HG02588 (cell line): Measurements from ENCODE around the gene DDR2.
"Not testable (repeated sequence)": the region's sequence is repeated elsewhere in the genome, so short reads cannot be mapped to it uniquely, and the experiment has no call there.

ENCODE experiments used
- ATAC-seq: cut with Tn5 transposase; IDR thresholded peaks from one replicate; pipeline ENCODE4 v1.9.1; 2021; ENCODE audit warnings: mild to moderate bottlenecking, moderate library complexity; ENCODE audit not compliant: unreplicated experiment

Gene DDR2

DNA sequence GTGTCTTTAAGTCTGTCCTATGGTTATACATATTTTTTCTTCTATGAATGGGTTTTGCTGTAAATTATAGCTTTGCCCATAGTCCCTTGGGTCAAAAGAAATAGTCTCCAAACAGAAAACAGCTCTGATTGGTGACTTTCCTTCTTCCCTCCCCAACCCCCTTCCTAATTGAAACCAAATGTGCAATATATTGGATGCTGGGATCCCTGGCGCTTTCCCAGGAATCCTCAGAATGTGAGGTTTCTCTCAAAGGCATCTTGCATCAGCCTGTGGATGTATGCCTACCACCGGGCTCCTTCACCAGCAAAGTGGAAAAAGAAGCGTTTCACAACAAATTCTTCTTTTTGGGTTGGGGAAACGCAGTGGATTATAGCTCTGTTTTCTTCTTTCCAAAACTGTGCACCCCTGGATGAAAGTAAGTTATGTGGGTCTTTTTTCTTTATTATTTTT lies at the start of gene DDR2:
TSS of gene DDR2 (plus strand) at position 248 of the 450 bp plus-strand sequence. CDS start 86,600 bp downstream, outside the sequence.
- ATAC-seq = no peak

DNA sequence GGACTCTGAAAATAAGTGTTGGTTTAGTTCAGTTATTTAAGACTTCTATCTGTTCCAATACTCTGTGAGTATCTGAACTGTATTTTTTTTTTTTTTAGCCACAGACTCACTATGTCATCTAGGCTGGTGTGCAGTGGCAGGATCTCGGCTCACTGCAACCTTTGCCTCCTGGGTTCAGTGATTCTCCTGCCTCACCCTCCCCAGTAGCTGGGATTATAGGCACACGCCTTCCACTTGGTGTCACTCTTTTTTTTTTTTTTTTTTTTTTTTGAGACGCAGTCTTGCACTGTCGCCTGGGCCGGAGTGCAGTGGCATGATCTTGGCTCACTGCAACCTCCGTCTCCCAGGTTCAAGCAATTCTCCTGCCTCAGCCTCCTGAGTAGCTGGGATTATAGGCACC lies 49.4 kb upstream of the DDR2 start:
- not testable (repeated sequence) for ATAC-seq

DNA sequence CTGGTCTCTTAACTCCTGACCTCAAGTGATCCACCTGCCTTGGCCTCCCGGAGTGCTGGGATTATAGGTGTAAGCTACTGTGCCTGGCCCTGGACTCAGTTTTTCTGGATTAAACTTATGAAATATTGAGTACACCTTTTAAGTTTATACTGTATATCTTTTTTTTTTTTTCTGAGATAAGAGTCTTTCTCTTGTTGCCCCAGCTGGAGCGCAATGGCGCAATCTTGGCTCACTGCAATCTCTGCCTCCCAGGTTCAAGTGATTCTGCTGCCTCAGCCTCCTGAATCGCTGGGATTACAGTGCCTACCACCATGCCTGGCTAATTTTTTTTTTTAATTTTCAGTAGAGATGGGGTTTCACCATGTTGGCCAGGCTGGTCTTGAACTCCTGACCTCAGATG lies 47.2 kb upstream of the DDR2 start:
- not testable (repeated sequence) for ATAC-seq

DNA sequence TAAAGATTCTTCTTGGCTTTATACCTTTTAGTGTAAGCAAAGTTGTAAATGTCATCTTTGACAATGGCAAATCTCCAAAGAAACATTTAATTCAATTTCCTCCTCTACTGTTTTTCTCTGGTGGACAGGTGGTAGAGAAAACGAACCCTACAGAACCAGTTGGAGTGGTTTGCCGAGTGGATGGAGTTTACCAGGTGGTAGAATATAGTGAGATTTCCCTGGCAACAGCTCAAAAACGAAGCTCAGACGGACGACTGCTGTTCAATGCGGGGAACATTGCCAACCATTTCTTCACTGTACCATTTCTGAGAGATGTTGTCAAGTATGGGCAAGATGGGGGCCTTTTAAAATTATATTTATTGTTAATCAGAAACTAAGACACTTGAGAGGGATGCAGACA lies 44.9 kb upstream of the DDR2 start:
- no peak for ATAC-seq

DNA sequence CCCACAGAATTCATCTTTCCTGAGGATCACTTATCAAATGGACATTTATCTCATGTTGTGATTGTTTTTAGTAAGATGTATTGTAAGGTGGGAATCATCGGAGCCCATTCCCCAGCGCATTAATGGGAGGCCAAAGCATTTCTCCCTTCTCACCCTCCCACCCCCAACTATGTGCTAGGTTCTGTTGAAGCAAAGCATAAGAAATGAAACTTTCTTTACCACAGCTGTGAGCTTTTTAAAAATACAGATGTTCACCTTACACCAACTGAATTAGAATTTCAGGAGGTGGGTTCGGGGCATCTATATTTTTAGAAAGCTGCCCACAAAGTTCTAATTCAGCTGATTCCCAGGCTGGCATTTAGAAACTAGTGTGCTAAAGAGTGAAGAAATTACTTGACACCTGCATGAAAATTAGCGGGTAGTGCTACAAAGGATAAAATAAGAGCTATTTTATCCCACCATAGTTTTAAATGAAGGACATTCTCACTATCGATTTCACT lies 44.5 kb upstream of the DDR2 start:
- ATAC-seq = no peak

- ATAC-seq = no peak
These were observed 42.2 kb upstream of the DDR2 start for GRCh38 chr1:162590101-162590500.

- ATAC-seq = no peak
These were observed 41.6 kb upstream of the DDR2 start for GRCh38 chr1:162590686-162591085.

DNA sequence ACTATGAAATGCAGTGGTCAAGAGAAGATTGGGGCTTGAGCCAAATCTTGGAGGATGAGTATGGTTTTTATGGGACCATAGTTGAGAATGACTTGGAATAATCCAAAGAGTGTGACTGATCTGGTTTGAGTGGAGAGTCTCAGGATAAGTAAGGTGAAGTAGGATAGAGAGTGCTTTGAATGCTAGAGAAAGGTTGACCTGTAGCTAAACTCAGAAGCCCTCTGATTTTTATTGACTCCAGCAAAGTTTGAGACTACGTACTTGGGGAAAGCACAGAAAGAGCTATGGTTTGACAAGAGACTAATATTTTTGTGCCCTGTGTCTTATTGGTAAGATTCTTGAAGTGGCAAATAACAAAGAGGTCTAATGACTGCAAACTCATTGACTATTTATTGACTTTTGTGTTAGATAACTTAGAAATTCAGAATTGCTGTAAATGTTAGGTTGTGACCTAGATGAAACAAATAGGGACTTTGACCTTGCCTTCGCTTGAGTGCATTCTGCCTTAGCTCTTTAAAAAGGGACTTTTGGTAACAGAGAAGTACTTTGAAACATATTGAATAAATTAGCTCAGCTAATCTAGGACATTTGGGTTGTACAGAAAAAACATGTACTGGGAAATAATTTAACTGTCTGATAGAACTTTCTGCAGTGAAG lies 35.6 kb upstream of the DDR2 start:
- no peak for ATAC-seq

GRCh38 chr1:162599451-162599850 lies 32.8 kb upstream of the DDR2 start:
- no peak for ATAC-seq

GRCh38 chr1:162603117-162603516 lies 29.1 kb upstream of the DDR2 start:
- not testable (repeated sequence) for ATAC-seq

DNA sequence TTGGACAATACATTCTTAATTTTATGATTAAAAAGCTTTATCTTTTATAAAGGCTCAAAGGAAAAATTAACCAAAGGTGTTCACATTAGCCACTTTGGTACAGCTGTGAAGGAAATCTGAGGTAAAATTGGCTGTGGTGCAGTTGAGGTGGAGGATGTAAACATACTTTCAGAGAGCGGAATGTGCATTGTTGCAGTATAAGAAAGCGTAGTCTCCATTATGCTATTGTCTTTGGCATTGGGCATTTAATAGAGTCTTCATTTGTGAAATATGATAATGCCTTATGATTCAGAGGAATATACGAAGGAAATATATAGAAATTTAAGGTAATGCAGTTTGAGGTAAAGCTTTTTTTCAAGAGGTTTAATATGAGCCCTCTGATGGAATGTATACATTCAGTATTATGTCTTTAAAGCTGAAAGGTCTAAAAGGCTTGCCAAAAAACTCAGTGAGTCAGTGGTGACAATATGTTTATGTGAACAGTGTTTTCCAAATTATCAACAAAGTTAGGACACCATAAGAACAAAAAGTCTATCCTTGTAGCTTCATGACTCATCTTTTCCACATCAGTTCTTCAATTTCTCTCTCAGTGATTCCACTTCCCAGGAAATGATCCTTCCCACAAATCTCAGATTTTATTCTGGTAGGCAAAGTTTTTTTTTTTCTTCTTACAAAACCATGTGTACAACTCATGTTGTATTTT lies 26.9 kb upstream of the DDR2 start:
- ATAC-seq = no peak

- no peak for ATAC-seq
These were observed 23.0 kb upstream of the DDR2 start for GRCh38 chr1:162609306-162609705.

DNA sequence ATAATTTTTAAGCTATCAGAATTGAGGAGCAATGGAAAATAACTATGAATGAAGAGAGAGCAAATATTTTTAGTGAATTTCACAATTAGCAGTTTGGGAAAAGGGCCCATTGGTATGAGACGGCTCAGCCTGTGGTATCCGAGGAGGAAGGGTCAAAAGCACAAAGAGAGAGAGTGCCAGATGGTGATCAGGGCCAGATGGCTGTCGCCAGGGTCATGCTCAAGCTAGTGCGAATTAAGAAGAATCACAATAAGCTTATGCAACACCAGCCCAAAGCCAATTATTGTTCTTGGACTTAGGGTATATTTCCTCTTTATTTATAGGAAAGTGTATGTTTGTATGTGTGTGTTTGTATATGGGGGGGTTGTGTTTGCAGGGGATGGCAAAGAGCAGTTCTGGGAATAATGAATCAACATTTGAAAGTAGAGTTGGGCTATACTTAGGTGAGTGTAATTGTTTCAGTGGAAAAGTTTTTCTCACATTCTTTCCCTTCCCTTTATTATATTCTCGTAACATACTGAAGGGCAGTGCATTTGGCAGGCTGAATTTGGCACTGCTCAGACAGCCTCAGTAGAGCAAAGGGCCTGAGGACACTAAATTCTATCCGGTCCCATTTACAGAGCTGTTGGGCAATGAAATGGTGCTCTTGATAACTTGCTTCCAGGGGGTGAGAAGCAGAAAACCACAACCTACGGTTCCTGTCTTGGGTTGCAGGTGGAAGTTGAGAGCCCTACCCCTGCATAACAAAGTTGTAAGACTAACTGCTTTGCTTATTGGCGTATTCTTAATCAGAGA lies 19.5 kb upstream of the DDR2 start:
- ATAC-seq = no peak

- no peak for ATAC-seq
These were observed 15.4 kb upstream of the DDR2 start for GRCh38 chr1:162616848-162617247.

GRCh38 chr1:162617513-162617912 lies 14.8 kb upstream of the DDR2 start:
- no peak for ATAC-seq

- no peak for ATAC-seq
These were observed 13.2 kb upstream of the DDR2 start for GRCh38 chr1:162619076-162619475.

GRCh38 chr1:162621256-162621655 lies 11.0 kb upstream of the DDR2 start:
- no peak for ATAC-seq

GRCh38 chr1:162625679-162626078 lies 6.6 kb upstream of the DDR2 start:
- ATAC-seq = no peak

DNA sequence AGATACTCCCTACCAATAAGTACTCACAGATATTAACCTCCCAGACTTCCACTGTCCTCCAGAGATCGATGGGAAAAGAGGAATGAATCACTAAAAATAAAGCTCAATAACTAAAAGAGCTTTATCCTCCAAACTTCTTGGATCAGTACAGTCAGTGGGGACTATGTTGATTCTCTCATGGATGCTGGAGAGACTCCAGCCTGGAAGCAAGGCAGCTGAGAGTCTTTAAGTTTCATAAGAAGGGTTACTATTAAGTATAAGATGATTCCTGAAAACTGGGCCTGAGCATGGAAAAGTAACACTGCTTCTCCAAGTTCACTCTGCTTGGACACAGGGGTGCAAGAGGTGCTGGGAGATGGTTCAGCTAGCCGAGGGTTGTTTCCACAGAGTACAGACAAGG lies 6.2 kb upstream of the DDR2 start:
- ATAC-seq = no peak

GRCh38 chr1:162626761-162627160 lies 5.5 kb upstream of the DDR2 start:
- no peak for ATAC-seq

DNA sequence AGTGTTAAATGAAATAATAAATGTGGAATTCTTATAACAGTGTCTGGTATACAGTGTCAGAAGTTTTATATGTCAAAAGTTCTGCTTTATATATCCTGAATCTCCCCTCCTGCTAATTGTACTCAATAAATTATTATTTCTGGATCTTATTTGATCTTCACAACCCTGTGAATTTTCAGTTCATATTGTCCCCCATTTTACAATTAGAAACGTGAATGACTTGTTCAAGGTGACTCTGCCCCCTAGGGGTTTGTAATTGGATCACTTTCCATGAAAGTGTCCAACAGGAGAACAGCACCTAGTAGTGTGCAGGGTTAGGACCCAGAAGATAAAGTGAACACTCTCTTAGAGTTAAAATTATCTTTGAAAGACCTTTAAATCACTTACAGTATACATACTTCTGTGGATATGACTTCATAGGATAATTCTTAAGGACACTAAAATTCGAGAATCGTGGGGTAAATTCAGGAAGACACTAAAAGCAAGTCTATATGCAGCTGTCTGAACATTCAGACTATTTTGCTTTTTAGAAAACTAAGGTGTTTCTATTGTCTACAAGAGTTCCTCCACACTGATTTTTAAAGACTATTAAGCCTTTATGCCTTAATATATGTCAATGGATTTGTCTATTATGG lies 4.5 kb upstream of the DDR2 start:
- ATAC-seq = no peak
